ACHN (cell line): Measurements from ENCODE around the gene IDH3G.

ENCODE experiments used
- DNase-seq: peaks from one replicate; pipeline ENCODE4 v3.0.0-alpha.2; 2015
- in situ Hi-C: cut with HindIII; loops from 2 replicates; pipeline ENCODE4 v1.10.0; 2017; ENCODE audit warnings: low sequenced_read_pairs, low pct_ligation_motif_present, low pct_unique_long_range_greater_than_20kb

Gene IDH3G

DNA sequence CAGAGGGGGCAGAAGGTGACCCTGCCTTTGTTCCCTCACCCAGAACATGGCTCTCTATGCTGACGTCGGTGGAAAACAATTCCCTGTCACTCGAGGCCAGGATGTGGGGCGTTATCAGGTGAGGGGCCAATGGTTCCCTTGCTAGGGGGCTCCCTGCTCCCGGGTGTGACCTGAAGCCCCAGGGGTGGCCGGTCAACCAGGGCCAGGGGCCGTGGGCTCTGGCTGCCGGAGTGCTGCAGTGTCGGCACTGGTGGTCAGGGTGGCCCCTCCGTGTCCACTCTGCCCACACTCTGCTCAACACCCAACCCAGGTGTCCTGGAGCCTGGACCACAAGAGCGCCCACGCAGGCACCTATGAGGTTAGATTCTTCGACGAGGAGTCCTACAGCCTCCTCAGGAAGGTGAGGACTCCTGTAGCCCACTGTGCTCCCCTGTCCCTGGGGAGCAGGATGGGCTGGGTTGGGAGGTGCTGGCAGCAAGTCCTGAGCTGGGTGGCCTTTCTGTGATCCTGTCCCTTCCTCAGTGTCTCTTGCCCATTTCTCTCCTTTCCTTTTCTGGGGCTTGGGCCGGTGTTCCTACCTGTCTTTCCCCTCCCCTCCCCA, 3.3 kb upstream of the IDH3G start:
- no peak for DNase-seq
- in situ Hi-C loops = no loop called here

DNA sequence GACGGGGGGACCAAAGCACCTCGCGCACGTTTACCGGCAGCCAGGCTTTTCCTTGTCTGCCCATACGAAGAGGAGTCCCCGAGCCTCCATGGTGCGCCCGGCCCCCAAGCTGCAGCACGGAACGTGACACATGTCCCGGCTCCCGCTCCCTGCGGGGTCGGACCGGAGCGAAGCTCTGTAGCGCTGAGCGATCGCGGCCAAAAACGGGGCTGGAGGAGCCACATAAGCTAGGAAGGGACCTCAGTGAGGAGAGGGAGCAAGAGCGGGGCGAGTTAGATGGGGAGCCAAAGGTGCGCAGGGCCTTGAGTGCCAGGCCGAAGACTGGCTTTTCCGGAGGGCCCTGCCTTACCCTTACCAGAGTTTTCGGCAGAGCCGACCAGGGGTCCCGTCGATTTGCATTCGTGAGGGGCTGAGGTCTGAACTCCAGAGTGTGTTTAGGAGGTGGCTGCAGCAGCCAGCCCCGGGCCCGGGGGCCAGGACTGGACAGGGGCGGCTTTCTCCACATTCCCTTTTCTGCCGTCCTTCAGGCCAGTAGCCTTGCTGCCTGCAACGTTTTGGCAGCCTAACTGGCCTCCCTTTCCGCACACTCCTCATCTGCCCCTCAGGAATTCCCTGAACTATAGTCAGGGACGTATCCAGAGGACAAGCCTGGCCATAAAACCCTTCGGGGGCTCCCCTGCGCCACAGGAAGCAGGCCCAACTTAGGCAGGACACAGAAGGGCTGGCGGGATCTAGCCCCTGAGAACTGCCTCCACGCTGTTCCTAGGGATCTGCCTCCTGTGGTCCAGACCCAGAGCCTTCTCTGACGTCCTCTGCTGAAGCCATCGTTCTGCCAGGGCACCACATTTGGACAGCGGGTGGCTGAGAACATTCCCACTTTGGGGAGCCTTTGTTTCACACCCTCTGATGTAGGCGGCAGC, 982 bp upstream of the IDH3G start:
- DNase-seq = no peak
- in situ Hi-C loops = no loop called here

DNA sequence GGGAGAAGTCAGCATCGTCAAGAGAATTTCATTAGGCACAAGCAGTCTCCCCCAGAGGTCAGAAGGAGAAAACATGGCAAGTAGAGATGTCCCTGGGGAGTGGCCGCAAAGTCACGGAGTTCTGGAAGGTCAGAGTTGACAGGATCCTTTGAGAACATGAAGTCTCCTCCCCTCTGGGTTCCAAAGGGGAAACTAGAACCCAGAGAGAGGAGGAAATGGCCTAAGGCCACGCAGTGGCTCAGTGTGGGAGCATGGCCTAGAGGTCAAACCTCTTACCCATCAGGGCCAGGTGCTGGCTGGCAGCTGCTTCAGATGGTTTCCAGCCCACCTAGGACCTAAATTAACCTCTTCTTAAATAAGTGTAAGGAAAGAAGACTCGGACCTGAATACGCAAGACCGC, 884 bp downstream of the IDH3G start:
- in situ Hi-C loops = no loop called here
- no peak for DNase-seq

DNA sequence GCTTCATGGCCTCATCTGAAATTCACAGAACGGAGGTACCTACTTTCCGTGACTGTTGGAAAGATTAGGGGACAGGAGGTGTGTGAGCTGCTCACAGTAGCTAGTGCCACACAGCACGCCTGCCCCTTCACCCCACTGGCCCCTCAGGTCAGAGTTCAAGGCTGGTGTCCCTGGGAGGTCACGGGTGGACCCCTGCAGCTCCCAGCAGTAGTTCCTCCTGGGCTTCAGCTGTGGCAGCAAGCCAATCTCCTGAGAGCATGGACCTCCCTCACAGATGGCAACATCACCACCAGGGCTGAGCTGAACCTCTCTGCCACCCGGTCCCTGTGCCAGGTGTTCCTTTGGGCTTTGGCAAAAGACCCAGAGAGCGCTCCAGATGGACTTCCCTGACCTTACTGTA, 1.8 kb downstream of the IDH3G start:
- in situ Hi-C loops = no loop called here
- DNase-seq = no peak

DNA sequence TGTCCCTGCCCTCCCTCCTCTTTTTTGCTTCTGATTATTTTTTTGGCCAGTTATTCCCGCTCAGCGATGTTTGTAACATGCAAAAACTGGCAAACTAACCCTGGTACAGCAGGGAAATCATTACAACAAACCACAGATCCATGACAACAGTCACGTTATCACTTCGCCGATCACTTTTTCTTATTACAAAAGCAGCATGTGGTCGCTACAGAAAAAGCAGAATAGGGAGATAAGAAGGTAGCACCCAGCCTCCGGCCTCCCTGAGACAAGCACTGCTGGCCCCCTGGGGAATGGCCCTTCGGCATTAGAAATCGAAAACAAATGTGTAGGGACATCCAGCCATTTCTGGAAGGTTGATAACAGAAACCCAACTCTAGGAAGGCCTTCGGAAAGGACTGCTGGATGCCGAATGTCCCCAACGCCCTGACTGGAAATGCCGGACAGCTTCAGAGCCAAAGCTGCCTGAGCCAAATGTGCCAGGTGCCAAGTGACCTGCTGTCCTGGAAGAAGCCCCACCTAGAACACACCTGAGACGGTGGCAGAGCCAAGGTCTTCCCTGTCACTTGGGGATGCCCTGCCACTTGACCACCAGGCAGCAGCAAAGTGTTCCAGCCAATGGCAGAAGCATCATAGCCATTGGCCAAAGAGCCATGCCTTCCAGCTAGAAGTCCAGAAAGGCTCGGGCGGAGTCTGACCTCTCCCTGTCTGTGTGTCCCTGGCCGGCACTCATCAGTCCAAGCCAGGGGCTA, 2.9 kb downstream of the IDH3G start:
- in situ Hi-C loops = no loop called here
- no peak for DNase-seq

DNA sequence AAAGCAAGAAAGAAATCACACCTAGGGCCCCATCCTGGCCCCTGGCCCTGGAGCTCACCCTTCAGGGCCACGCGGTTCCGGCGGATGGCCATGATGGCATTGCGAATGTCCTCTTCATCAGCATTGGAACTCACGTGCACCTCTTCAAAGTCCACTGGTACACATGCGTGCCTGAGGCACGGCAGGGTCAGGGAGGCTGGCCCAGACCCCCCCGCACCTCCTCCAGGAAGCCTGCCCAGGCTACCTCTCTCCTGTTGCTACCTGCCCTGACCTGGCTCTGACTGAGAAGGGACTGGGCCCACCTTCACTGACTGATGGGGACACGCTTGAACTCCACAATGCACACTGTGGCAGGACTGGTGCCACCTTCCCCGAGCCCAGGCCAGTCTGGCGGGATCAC, 4.5 kb downstream of the IDH3G start:
- in situ Hi-C loops = no loop called here
- DNase-seq = no peak

DNA sequence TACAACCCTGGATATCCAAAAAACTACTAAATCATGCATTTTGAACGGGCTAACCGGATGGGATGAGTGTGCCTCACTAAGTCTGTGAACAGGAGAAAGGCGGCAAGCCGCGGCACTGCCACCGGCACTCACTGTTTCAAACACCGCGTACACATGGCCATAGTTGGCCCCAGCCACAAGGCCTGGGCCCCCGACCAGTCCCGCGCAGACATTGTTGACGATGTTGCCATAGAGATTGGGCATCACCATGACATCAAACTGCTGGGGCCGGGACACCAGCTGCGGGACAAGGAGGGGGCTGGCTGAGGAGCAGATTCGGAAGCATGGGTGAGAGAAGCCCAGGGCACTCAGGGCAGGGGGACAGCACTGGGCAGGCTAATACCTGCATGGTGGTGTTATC, 7.5 kb downstream of the IDH3G start:
- in situ Hi-C loops = no loop called here
- no peak for DNase-seq

DNA sequence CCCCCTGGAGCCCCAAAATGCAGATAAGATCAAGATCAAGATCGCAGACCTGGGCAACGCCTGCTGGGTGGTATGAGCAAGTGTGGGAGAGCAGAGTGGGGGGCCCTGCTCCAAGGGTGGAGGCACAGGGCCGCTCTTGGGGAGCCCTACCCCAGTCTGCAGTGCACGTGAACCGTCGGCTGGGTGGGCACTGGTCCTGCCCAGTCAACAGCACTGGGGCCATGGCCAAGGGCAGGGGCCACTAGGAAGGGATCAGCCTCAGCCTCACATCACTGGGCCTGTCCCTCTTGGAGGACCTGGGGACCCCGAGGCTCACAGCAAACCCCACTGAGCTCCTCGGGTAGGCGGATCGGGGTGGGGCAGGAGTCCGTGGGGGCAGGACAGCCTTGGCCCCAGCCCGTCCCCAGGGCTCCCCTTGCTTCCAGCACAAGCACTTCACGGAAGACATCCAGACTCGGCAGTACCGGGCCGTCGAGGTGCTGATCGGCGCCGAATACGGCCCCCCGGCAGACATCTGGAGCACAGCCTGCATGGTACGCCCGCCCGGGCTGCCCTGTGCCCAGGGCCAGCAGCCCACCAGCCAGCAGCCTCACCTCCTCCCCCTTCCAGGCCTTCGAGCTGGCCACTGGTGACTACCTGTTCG, 9.7 kb downstream of the IDH3G start:
- in situ Hi-C loops = no loop called here
- no peak for DNase-seq

DNA sequence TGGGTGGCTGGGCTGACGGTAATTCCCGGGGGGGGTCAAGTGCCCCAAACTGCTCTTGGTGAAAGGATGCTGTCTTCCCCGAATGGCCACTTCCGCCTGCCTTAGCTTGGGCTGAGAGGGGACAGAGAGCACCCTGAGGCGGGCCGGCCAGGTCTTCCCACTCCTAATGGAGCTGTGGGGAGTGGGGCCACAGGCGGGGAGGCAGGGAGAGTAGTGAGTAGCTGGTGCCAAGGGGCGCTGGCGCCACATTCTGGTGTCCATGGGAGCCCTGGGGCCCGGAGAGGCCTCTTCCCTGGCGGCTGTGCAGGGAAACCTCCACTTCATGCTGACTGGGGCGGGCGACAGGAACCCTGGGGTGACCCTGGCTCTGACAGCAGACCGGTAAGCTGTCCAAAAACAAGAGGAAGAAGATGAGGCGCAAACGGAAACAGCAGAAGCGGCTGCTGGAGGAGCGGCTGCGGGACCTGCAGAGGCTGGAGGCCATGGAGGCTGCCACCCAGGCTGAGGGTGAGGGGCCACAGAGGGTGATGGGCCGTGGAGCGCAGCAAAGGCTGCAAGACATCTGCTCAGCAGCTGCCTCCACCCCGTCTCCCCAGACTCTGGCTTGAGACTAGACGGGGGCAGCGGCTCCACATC, 10.7 kb downstream of the IDH3G start:
- in situ Hi-C loops = no loop called here
- DNase-seq = no peak

DNA sequence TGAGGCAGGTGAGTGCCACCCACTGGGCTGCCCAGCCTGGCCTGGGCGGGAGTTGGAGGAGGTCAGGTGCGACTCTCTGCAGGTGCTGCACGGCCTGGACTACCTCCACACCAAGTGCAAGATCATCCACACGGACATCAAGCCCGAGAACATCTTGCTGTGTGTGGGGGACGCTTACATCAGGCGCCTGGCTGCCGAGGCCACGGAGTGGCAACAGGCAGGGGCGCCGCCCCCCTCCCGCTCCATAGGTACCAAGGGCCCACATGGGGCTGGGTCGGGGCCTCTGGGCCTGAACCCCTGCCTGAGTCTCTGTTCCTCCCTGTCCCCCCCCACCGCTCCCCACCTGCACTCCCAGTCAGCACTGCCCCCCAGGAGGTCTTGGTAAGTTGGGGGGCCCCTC, 11.3 kb downstream of the IDH3G start:
- DNase-seq = no peak

DNA sequence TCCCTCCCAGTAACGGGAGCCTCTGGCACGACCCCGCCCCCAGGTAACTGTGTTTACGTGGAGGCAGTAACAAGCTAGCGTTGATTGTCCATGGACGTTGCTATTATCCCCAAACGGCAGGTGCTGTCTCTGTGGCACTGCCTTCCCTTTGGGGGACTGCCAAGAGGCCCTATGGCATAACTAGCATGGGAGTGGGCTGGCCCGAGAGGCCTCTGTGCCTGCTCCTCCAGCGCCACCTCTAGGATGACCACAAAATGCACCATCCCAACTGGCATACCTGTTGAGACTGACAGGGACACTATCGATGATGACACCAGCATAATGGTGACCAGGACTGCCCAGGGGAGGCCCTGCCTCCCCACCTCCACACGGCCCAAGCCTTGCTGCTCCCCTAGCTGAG, 11.9 kb downstream of the IDH3G start:
- DNase-seq = no peak

More for the DNA sequence above, 11.3 kb downstream of the IDH3G start:
- in situ Hi-C loops = no loop called here

DNA sequence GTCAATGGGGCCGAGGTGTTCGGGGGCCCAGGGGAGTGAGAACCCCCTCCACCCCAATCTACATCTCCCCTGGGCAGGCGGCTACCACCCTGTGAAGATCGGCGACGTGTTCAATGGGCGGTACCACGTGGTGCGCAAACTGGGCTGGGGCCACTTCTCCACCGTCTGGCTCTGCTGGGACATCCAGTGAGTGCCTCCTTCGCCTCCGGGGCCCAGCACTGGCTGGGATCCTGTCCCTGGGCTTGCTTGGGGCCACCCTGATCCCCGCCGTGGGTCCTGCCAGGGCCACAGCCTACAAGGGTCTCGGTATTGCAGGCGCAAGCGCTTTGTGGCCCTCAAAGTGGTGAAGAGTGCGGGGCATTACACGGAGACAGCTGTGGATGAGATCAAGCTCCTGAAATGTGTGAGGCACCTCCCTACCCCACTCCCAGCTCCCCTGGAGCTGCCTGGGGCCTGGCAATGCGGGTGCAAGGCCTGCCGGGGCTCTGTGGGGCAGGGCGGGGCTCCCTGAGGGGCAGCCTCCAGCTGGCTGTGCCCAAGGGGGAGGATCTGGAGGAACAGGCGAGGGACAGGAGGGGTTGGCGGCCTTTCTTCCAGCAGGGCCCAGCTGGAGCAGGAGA, 12.6 kb downstream of the IDH3G start:
- DNase-seq = no peak
- in situ Hi-C loops = no loop called here

More for the DNA sequence above, 11.9 kb downstream of the IDH3G start:
- in situ Hi-C loops = no loop called here

DNA sequence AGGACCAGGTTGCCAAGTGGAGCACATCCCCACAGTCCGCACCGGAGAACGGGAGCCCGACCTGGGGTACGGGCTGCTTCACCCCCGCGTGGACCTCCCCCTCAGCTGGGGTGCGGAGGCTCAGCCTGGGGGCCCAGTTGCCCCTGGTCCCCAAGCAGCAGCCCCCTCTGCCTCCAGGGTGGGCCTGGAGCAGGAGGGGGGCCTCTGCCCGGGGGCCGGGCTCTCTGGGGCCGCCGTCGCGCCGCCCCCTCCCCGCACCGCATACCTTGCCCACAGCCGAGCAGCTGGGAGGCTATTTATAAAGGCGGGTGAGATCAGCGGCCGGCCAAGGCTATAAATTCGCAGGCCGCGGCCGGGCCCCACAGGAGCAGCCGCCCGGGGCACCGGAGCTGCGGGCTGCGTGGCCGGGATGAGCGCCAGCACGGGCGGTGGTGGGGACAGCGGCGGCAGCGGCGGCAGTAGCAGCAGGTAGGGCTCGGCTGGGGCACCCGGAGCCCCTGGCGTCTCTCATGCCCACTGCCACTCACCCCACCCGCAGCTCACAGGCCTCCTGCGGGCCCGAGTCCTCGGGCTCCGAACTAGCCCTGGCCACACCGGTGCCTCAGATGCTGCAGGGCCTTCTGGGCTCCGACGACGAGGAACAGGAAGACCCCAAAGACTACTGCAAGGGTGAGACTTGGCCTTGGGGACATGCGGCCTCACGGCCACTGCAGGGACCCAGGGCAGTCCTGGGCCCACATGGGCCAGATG, 13.3 kb downstream of the IDH3G start, which contains the start of gene SRPK3:
Gene SRPK3, plus strand, starts transcription at position 364 of the 750 bp plus-strand sequence. Its CDS starts 46 bp downstream, at position 410.
- no peak for DNase-seq
- in situ Hi-C loops = no loop called here

DNA sequence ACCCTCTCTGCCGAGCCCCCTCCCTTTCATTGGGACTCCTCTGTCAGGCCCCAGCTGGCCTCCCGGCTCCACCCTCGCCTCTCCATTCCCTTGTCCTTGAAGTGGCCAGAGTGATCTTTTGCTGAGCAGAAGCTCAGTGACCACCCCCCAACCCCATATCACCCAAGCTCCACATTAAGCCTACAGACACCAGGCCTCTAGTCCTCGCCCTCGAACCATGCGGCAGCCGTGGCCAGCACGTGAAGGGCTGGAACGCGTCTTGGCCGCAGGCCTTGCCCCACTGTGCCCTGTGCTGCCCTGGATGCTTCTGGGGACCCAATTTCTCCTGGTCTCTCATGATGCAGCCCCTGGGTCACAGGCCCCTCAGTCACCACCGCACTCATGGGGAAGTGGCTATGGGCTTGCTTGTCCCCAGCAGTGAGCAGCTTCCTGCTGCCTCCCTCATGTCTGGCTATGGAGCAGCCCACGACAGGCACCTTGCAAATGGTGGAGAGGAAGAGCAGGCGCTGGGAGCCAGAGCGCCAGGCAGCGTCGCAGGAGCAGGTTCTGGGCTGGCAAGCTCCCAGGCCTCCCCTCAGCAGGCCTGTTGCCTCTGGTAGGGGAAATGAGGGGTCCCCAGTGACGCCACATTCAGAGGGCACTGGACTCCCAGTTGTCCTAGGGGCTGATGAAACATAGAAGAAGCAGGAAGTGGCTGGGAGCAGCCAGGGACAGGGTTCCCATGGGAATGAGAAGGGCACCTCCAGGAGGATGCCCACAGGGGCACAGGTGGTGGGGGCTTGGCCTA, 14.1 kb downstream of the IDH3G start:
- in situ Hi-C loops = no loop called here

DNA sequence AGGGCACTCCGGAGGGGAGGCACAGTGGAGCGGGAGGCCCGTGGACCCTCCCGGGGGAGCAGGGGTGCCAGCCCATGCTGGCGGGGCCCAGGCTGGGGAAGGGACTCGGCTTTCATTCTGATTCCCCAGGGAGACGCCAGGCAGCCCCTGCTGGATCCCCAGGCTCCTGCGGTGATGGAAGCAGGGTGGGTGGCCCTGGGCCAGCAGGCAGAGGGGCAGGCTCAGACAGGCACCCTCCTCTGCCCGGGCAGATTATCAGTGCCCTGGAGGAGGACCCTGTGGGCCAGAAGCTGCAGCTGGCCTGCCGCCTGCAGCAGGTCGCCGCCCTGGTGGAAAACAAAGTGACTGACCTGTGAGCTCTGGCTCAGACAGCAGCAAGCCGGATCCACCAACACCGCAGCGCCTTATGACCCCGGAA, 15.5 kb downstream of the IDH3G start:
- DNase-seq = no peak
- in situ Hi-C loops = no loop called here

More for the DNA sequence above, 14.1 kb downstream of the IDH3G start:
- no peak for DNase-seq

DNA sequence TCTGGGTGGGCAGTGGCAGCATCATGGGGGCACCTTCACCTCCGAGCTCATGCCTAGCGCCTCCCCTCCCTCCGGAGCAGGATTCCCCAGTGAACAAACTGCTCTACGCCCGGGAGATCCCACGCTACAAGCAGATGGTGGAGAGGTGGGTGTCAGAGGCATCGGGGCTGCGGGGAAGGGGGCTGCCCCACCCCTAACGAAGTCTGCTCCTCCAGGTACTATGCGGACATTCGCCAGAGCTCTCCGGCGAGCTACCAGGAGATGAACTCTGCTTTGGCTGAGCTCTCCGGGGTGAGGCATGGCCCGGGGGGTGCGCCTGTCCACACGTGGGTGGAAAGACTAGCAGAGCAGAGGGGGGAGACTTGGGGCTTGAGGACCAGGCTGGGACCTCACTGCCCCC, 16.0 kb downstream of the IDH3G start:
- DNase-seq = no peak
- in situ Hi-C loops = no loop called here
